Subcutaneous adipose tissue (tissue), 4 donors: Measurements from ENCODE around the gene STN1. TPM values are rescaled to one million over a fixed set of nuclear protein-coding genes. Genes with fewer than 3 reads are reported as not detected.

Experiments used
- total RNA-seq, 4 donors: library from RNA; depleted of rRNA; stranded (reverse); fragments of >200 nt; gene quantifications; one replicate each; pipeline ENCODE4 v1.1.0, GENCODE V29; 2016
- TF ChIP-seq, protein P1 (sequence below): fragments of 450-650 bp; IDR thresholded peaks from one replicate; pipeline ENCODE4 v1.5.1; 2016; ENCODE audit warnings: low read depth, mild to moderate bottlenecking, control low read depth, antibody characterized with exemption, moderate library complexity

STN1 gene, protein sequence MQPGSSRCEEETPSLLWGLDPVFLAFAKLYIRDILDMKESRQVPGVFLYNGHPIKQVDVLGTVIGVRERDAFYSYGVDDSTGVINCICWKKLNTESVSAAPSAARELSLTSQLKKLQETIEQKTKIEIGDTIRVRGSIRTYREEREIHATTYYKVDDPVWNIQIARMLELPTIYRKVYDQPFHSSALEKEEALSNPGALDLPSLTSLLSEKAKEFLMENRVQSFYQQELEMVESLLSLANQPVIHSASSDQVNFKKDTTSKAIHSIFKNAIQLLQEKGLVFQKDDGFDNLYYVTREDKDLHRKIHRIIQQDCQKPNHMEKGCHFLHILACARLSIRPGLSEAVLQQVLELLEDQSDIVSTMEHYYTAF
- 10 to 100 TPM; 16.6 to 28.4 (median 24.7) TPM for total RNA-seq

- TF ChIP-seq, protein P1, sequence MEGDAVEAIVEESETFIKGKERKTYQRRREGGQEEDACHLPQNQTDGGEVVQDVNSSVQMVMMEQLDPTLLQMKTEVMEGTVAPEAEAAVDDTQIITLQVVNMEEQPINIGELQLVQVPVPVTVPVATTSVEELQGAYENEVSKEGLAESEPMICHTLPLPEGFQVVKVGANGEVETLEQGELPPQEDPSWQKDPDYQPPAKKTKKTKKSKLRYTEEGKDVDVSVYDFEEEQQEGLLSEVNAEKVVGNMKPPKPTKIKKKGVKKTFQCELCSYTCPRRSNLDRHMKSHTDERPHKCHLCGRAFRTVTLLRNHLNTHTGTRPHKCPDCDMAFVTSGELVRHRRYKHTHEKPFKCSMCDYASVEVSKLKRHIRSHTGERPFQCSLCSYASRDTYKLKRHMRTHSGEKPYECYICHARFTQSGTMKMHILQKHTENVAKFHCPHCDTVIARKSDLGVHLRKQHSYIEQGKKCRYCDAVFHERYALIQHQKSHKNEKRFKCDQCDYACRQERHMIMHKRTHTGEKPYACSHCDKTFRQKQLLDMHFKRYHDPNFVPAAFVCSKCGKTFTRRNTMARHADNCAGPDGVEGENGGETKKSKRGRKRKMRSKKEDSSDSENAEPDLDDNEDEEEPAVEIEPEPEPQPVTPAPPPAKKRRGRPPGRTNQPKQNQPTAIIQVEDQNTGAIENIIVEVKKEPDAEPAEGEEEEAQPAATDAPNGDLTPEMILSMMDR, result no peak
Observed at GRCh38 chr10:103918053-103918846, at the start of gene STN1. STN1 (minus strand) TSS chr10:103918184; CDS start chr10:103917594, 590 bp downstream.

DNA sequence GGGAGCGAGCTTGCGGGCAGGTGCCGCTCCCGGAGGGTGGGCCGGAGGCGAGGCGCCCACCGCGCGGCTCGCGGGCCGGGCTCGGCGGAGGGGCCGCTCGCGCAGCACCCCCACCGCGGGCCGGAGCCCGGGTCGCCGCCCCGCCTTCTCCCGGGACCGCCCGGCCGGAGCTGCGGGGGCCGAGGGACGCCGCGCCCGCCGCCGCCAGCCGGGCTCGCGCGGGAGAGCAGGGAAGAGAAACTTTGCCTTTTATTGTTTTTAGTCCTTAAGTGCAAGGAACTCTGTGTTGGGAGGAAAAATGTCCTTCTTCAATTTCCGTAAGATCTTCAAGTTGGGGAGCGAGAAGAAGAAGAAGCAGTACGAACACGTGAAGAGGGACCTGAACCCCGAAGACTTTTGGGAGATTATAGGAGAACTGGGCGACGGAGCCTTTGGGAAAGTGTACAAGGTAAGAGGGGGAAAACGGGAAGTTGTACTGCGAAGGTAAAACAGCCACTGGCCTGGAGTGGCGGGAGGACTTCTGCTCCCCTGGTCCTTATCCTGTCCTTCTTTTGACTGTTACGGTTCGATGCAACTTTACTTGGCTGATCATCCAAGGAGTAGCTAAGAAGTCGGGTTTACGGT is 49.6 kb upstream of the STN1 start:
- TF ChIP-seq, protein P1, result no peak

DNA sequence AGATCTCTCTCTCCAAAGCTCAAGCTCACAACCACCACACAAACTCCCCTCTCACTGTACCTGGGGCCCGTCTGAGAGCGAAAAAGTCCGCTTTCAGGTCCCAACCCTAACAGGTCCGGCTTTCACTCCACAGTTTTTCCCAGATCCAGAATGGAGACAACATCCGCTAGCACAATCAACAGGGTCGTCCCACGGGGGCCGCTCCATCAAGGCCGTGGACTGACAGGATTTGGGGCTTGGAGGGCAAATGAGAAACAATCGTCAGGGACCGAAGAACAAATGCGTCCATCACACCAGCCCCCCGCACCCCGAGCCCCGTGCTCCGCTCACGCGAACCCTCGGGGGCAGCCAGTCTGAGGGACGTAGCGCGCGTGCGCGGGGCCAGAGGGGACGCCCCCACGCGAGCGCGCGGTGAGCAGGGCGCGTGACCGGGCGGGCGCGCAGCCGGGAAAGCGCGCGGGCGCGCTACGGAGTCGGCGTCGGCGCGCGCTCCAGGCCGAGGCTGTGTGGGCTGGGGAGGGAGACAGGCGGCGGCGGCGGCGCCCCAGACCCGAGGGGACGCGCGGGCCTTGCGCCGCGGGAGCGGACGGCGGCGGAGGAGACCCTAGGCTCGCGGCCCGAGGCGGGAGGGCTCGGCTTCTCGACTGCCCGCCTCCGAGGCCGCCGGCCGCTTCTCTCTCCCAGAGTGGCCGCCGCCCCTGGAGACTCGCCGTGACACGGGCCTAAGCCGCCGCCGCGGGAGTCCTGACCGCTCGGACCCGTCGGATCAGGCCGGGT is 48.9 kb upstream of the STN1 start, which contains the start of gene SLK:
SLK (plus strand) TSS at position 470 of the 777 bp plus-strand sequence. CDS start 606 bp downstream, outside the sequence.
- TF ChIP-seq, protein P1, result no peak

DNA sequence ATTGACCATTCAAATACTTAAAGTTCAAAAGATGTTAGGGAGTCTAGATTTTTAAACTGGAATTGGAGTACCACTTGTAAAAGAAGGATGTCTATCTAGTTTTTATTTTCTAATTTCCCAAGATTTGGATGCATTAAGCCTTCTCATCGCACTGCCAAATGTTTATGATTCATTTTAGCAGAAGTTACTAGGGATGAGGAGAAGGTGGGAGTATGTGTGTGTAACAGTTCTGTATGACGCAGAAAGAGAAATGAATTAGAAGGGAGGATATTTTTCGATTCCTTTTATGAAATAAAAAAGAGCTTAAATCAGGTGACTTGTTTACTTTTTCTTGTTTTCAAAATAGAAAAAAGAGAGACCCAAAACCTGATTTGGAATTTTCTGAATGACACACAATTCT is 42.1 kb upstream of the STN1 start:
- TF ChIP-seq, protein P1, result no peak

DNA sequence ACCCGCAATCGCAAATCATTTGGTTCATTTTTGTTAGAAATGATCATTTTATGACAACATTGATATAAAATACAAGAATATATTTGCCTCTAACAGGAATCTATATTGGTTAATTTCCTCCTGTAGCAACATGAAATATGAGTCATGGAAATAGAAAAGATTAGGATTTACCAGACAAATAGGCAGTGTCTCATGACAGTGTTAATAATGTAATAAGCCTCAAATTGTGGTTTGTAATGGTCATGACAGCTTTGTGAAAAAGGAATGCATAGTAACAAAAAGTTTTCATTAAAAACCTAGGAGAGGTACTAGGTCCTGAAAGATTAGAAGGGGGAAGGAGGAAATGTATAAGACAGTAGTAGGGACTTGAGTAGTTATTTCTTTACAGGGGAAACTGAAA is 41.0 kb upstream of the STN1 start:
- TF ChIP-seq, protein P1, result no peak

DNA sequence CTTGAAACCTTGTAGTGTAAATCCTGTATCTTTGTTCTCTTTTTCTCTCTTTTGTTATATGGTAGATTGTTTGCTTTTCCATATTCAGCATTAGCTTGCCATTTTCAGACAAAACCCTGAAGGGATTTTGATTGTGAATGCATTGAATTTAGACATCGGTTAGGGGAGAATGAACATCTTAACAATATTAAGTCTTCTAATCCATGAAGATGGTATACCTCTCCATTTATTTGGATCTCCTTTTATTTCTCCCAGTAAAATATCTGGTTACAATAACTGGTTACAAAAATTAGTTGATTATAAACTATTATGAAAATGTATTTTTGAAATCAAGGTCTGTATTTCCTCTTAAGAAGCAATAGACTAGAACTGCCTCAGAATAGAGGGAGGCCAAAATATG is 36.6 kb upstream of the STN1 start:
- TF ChIP-seq, protein P1, result no peak
